ENCODE data around the gene PRSS1. TPM values are rescaled to one million over a fixed set of nuclear protein-coding genes. Genes with fewer than 3 reads are reported as not detected.

The PRSS1 gene
- total RNA-seq, 1 donor: not detected

GRCh38 chr7:142800699-142801260 lies 51.5 kb downstream of the PRSS1 start:
- TF ChIP-seq CTCF (IDR thresholded peaks at IDR 0.05; ENCODE audit: insufficient read depth, low read depth, low read length): no peak
- no peak for DNase-seq (ENCODE audit: low read depth)
- no peak overlapping the region for H3K4me3 ChIP-seq (ENCODE audit: low read depth, low read length)

GRCh38 chr7:142801601-142802295 lies 52.5 kb downstream of the PRSS1 start:
- TF ChIP-seq CTCF (IDR thresholded peaks at IDR 0.05; ENCODE audit: insufficient read depth, low read depth, low read length): no peak
- DNase-seq (ENCODE audit: low read depth): no peak
- no peak overlapping the region for H3K4me3 ChIP-seq (ENCODE audit: low read depth, low read length)

- no peak for DNase-seq (ENCODE audit: low read depth)
- no peak overlapping the region for H3K4me3 ChIP-seq (ENCODE audit: low read depth, low read length)
- no peak for TF ChIP-seq CTCF (IDR thresholded peaks at IDR 0.05; ENCODE audit: insufficient read depth, low read depth, low read length)
Measured at GRCh38 chr7:142802301-142802700, 53.0 kb downstream of the PRSS1 start.

Small RNA genes within 50 kb of the gene (small RNA-seq; reads per million reads assigned to genes)
- gene TRBD1: not detected
- not detected for gene TRBJ1-1
- gene TRBJ1-2: not detected
- not detected for gene TRBJ1-3
- gene TRBJ1-4: not detected
- not detected for gene TRBJ1-5
- not detected for gene TRBJ1-6
- gene TRBJ2-1: not detected
- gene TRBJ2-2: not detected
- not detected for gene TRBJ2-2P
- gene TRBJ2-3: not detected
- not detected for gene TRBJ2-4
- not detected for gene TRBJ2-5
- gene TRBJ2-6: not detected
- not detected for gene TRBJ2-7

Other genes with a start within 250 kb of the PRSS1 start
- not detected in 2 replicates for gene PRSS2, start 21.5 kb downstream of the PRSS1 start, total RNA-seq
- 0.43 and 4.2 TPM in 2 replicates for gene EPHB6, start 105.6 kb downstream of the PRSS1 start, total RNA-seq
- not detected in 2 replicates for gene TRPV6, start 136.3 kb downstream of the PRSS1 start, total RNA-seq
- gene TRPV5, start 184.3 kb downstream of the PRSS1 start, total RNA-seq: not detected in 2 replicates
- gene LLCFC1, start 190.0 kb downstream of the PRSS1 start, total RNA-seq: not detected in 2 replicates
- under 0.01 TPM in 1 of 2 replicates, not detected in the other for gene KEL, start 212.9 kb downstream of the PRSS1 start, total RNA-seq